HPDE6-E6E7 (cell line): ENCODE measurements around the gene MVK.

Source experiments
- DNase-seq: peaks from one replicate; pipeline ENCODE4 v3.0.0; 2011; ENCODE audit warnings: missing footprints; ENCODE audit errors: extremely low spot score

MVK gene

DNA sequence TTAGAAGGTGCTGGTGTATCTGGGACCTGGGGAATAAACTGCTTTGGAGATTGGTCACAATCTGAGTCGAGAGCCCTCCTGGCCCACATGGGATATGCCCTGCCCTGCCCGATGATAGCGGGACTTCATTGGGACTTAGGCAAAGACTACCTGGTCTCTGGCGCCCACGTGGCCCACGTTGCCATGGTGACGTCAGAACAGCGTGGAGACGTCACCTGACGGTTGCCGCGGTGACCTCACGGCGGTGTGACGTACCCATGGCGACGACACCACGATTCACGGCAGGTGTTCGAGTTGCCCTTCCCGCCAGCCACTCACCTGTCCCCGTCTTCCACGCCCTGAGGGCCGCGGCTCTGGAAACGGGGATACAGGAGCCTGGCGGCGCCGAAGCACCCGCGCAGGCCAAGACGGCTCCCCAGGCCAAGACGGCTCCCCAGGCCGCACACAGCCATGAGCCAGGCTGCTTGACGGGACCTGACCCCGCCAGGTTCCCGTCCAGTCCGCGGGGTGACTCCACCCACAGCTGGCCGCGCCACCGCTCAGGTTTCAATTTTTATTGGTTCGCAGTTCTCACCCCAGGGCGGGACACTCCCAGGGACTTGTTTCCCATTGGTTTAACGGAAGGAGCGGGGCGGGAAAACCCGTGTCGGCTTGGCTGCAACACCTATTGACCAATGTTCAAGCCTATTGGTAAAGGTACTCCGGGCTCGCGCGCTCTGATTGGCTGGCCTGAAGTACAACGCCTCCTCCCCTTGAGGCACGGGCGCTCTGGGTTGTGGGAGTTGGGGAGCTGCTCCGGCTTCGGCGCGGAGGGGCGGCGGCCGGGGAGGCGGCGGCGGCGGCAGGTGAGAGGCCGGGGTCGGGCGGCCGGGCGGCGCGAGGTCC, at the start of gene MVK, which contains the start of gene MMAB:
MVK (plus strand) TSS at position 766 of the 885 bp plus-strand sequence. CDS start 1,029 bp downstream, outside the sequence.
MMAB (minus strand) TSS at position 476 of the 885 bp plus-strand sequence; CDS start at position 452, 24 bp downstream.
- peak; percentile 99 for DNase-seq

DNA sequence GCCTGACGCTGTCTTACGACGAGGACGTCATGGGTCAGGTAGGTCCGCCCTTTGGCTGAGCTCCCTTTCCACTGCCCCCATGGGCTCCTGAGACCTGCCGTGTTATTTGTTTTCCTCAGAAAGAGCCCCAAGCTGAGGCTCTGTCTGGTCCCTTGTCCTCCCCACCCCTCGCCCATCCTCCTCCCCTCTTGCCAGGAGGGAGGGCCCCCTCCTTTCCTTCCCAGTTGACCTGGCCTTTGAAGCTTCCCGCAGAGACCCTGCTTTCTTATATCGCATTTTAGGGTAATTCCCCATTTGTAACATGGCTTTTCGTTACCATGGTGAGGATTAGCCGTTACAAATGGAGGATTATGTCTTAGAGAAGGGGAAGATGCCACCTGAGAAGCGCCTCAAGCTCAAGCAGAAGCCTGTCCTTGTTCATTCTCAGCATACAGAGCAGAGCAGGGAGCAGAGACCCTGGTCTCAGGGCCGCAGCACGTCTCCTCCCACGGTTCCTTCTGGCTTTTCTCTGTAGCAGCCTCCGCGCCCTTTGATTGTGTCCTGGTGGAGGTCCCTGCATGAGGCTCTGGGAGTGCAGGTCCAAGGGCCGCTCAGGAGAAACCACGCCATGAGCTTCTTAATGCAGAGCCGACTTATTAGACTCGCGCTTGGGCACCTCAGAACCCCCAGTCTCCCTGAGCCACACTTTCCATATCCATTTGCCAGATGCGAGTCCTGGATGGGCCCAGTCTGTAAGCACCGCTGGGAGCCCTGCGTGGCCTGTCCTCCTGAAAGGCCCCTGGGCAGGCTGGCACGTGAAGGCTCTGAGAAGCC, 48.9 kb upstream of the MVK start:
- no peak for DNase-seq

DNA sequence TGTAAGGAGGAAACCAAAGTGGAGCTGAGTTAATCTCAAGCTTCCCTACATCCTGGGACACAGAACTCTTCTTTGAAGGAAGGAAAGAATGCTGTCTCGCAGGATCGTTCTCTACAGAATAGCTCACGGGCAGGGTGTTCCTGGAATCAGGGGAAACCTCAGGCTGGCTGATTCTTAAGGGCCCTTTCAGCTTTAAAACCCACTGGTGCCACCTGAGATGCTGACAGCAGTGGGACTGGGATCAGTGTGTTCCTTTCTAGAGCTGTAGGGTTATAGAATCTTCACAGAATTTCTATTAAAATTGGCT, 48.4 kb upstream of the MVK start:
- no peak for DNase-seq

- no peak for DNase-seq
Observed at GRCh38 chr12:109527489-109528123, 46.0 kb upstream of the MVK start.

DNA sequence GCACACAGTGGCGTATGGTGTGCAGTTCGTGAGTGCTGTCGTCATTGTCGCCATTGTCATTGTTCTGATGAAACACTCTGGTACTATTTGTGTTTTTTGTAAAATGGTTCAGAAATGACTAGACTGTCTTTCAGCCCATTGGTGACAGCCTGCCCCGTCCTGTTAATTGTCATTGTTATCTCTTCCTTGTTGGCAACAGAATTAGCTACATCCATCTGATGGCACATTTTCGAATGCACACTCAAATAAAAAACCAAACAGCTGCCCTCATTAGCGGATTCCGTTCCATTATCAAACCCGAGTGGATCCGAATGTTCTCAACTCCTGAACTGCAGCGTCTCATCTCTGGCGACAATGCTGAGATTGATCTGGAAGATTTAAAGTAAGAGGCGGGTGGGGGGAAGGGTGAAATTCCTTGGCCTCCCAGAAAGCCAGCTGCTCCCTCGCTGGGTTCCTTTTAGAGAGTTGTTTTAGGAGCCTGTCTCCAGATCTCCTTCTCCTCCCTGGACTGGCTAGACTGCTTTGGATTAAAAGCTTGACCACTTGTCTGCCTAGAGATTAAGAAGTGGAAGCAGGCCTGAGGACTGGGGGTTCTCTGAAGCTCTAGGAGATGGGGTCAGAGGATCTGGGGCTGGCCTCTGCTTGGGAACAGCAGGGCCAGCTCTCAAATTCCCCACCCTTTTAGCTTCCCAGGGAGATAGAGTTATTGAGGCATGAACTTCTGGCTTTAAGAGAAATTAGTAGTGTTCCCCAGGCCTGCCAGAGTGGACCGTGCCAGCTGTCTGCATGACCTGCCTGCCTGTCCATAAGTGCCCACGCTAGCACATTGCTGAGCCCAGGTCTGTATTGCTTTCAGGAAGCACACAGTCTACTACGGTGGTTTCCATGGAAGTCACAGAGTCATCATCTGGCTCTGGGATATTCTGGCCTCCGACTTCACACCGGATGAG, 43.6 kb upstream of the MVK start:
- DNase-seq: no peak

DNA sequence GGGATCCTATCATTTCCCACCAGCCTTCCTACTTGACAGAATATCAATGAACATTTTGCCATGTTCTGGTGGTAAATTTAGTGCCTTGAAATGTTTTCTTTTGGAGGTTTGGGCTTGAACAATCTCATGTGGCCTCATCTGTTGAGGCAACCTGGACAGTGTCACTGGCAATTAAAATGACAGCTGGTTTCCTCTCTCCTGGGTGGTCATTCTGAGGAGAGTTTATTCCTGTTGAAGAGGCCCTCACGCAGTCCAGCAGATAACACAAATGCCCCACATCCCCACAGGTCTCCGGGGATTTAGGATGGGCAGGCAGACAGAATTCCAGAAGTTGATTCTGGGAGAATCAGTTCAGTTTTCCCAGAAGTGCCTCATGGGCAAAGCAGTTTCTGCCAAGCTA, 42.2 kb upstream of the MVK start:
- DNase-seq: no peak

DNA sequence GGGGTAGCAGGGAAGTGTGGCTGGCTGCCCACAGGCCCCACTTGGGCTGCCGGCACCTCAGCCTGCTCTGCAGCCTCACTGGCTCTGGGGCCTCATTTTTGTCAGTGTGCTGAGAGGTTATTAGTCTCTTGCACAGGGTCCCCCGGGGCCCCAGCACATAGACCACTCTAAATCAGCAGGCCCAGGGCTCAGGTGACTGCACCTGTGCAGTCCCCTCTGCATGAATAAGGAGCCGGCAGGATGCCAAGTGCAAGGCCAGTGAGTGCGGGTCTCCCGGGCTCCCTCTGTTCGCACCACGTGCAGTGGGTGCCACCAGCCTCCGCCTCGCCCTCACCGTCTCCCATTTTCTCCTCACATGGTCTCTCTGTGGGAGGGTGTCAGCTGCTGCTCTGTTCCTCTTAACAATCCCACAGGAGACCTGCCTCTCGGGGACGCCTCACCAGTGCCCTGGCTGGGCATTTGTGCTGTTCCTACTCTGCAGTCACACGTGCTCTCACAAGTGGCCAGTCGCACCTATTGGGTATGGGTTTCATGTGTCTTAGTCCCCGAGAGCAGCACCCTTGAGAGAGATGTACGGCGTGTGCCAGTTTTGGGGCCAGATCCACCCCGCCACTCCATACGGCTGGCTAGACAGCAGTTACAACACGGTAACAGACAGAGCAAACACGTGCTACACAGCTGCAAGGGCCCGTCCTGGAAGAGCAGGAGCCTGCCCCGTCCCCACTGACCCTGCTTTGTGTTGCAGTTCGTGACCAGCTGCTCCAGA, 40.7 kb upstream of the MVK start:
- no peak for DNase-seq

DNA sequence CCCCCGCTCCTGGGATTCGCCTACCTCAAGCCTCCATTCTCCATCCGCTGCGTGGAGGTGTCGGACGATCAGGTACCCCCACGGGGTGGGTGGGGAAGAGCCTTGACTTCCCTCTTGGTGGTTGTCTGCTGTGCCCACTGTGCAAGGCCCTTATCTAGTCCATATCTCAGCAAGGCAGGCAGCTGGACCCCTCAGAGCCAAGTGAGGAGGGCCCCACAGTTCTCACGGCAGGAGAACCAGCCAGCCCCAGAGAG, 40.2 kb upstream of the MVK start:
- no peak for DNase-seq

GRCh38 chr12:109534456-109534855, 39.1 kb upstream of the MVK start:
- no peak for DNase-seq

DNA sequence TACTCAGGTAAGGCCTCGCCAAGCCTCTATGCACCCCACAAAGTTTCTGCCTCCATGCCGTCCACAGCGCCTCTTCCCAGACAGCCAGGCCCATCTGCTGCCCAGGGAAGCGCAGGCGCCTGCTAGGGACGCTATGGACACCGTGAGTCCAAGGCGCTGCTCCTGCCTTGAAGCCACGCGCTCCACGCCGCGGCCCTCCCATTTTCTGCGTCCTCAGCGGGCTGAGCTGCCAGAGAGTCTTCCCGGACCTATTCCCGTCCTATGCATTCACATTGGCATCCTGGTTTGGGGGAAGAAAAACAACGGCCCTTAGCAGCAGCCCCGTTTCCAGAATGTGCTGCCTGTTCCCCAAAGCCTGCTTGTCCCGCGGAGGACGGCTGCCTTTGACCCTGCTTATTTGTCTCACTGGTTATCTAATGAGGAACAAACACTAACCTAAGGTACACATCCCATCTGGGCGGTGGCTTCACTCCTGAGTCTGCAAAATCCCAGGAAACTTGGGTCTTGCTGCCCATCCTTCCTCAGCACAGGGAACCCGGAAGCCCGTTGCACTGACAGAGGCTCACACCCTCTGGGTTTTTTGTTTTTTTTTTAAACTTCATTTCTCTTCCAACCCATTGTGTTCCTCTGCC, 38.2 kb upstream of the MVK start:
- no peak for DNase-seq

DNA sequence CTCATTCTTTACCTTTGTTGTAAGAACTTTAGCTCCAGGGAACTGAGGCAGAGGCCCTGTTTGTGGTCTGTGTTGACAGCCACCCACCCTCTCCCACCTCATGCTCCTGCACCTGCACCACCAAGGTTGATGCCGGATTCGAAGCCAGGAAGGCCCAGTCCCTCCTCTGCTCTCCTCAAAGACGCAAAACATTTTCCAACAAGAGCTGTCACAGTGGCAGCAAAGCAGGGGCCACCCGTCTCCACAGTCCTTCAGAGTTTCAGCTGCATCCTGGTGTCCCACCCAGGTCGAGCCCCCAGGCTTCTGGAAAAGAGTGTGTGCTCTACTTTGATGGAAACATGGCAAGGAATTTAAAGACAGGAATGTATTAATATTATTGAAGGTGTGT, 37.7 kb upstream of the MVK start:
- DNase-seq: no peak

- DNase-seq: no peak
Observed at GRCh38 chr12:109537136-109537535, 36.5 kb upstream of the MVK start.

- DNase-seq: no peak
Observed at GRCh38 chr12:109538191-109538863, 35.3 kb upstream of the MVK start.

DNA sequence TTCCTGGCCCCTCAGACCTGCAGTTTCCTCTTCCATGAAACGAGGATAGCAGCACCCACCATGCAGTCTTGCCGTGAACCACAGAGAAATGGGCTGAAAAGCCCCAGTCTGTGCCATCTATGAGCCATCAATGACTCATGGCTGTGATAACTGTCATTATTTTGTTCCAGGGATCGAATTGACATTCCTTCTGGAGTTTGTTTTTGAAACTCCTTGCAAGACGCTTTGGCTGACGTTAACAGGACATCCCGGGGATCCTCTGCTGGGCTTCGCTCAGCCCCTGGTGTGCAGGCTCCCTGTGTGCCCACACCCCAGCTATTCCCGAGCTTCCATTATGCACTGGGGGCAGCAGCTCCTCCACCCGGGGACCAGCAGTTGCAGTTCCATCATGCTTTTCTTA, 34.1 kb upstream of the MVK start:
- no peak for DNase-seq

DNA sequence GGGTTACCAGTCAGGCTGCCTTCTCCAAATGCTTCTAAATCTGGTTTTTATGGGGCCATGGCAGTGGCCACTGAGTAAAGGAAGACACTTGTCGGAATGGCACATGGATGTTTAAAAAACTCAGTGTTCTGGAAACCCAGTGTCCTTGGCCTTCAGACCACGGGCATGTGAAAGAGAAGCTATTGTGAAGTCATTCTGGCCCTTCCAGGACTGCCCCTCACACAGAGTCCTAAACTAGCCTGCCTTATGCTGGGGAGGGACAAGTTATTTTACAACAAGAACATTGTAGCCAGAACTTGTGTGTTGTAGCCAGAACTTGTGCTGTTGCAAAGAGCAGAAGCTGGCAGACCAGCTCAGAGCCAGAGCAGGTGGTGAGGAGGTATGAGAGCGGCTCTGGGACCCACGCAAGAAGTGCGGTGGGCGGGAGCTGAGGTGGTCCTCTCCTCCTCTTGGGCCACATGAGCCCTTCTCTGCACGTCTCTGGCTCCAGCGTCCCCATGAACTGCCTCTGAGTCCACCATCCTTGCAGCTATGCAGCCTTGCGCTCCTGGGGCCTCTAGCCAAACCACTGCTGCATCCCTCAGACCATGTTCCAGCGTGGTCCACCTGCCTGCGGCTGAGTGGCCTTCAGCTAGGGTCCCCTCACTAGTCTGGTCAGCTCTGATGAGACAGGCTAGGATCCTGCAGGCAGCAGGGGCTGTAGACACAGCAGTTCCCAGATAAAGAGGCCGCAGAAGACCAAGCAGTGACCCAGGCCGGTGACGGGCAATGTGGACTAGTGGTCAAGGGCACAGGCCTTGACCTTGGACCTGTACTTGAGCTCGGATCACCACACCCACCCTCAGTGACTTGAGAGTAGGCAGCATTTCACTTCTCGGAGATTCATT, 32.8 kb upstream of the MVK start:
- DNase-seq: no peak

- no peak for DNase-seq
Observed at GRCh38 chr12:109541413-109541726, 32.2 kb upstream of the MVK start.

DNA sequence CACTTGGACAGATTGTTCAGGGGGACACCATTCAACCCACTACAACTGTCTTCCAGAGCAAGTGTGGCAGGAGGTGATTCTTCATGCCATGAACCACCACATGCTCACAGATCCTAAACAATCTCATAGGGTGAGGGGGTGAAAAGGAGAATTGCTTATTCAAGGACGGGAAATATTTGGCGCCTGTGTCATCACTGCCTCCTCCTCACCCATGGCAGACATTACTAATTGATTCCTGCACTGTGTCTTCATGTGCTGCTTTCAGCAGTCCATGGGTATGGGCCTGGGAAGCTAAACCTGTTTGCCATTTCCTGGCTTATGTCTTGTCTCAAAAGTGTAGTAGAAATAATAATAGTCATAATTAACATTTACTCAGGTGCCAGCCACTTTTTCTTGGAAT, 31.6 kb upstream of the MVK start:
- no peak for DNase-seq

DNA sequence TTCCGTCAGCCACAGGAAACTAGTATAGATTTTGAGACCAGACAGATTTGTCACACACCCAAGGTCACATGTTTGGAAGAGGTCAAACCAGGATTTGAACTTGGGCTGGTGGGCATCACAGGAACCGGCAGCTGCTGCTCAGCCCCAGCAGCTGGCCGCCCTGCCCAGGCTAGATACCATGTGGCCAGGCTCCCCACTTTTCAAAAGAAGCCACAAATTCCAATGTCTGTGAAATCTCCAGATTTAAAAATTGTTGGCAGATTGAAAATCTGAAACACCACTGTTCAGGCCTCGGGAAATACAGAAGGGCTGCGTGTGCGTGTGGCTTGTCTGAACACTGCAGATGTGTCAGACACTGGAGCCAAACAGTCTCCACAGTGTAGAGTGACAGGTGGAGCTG, 30.7 kb upstream of the MVK start:
- no peak for DNase-seq

- DNase-seq: peak; percentile 14
Observed at GRCh38 chr12:109544955-109545531, 28.6 kb upstream of the MVK start.
